IMR-90 (cell line): ENCODE results near the gene EIF2S2. TPM values are rescaled to one million over a fixed set of nuclear protein-coding genes. Genes with fewer than 3 reads are reported as not detected.

Experiments
- ATAC-seq: fragments of 200-7000 bp; cut with Tn5 transposase; 2 replicates; pipeline ENCODE4 v1.9.1; 2020; ENCODE audit warnings: low read depth, mild to moderate bottlenecking, moderate library complexity
- BruUV-seq: library from RNA; stranded (reverse); fragments of 400-500 nt; replicated peaks from 2 replicates; lab custom pipeline; 2021; lab: Mats Ljungman, UMichigan
- CTCF ChIA-PET: fragments of 300-600 bp; formaldehyde crosslinking; extraction: SDS; loops from one replicate; lab custom pipeline; 2021; ENCODE audit warnings: antibody characterized with exemption; lab: Yijun Ruan, JAX
- POLR2A ChIA-PET: fragments of 300-600 bp; sonication (Branson Sonifier 250); formaldehyde crosslinking; loops from one replicate; lab custom pipeline; 2022; ENCODE audit warnings: antibody characterized with exemption; ENCODE audit not compliant: unreplicated experiment; lab: Charles Lee
- DNase-seq: peaks from one replicate; pipeline ENCODE4 v3.0.0; 2013
- H2AFZ ChIP-seq: replicated peaks from 2 replicates; pipeline ENCODE3; 2013; ENCODE audit warnings: low read length, mild to moderate bottlenecking; ENCODE audit not compliant: poor library complexity
- H2AK5ac ChIP-seq: 2 replicates; pipeline ENCODE4 v1.6.1; 2013; ENCODE audit warnings: low read depth, low read length, inconsistent platforms
- H2AK9ac ChIP-seq: replicated peaks from 2 replicates; pipeline ENCODE3; 2013; ENCODE audit warnings: mild to moderate bottlenecking, low read depth, low read length, moderate library complexity; ENCODE audit not compliant: poor library complexity
- H2BK120ac ChIP-seq: 2 replicates; pipeline ENCODE4 v1.6.1; 2013; ENCODE audit warnings: low read depth, low read length, inconsistent platforms
- H2BK15ac ChIP-seq: 3 replicates; pipeline ENCODE4 v1.6.1; 2013; ENCODE audit warnings: low read depth, low read length, inconsistent platforms
- H2BK20ac ChIP-seq: 2 replicates; pipeline ENCODE4 v1.6.1; 2013; ENCODE audit warnings: low read depth, mild to moderate bottlenecking, inconsistent platforms, low read length, moderate library complexity
- H2BK5ac ChIP-seq: 2 replicates; pipeline ENCODE4 v1.6.1; 2013; ENCODE audit warnings: mild to moderate bottlenecking, low read depth, low read length, inconsistent platforms; ENCODE audit not compliant: poor library complexity, severe bottlenecking
- H3K14ac ChIP-seq: replicated peaks from 2 replicates; pipeline ENCODE4 v1.6.1; 2013; ENCODE audit warnings: low read depth, low read length, inconsistent platforms
- H3K18ac ChIP-seq: 2 replicates; pipeline ENCODE4 v1.6.1; 2013; ENCODE audit warnings: low read depth, low read length, control low read depth
- H3K23ac ChIP-seq: 2 replicates; pipeline ENCODE4 v1.6.1; 2013; ENCODE audit warnings: low read depth, low read length, inconsistent platforms
- H3K27ac ChIP-seq: 2 replicates; pipeline ENCODE4 v1.5.1; 2013; ENCODE audit warnings: mild to moderate bottlenecking, control low read depth, low read length; ENCODE audit not compliant: insufficient read depth
- H3K27me3 ChIP-seq: 2 replicates; pipeline ENCODE4 v1.6.1; 2013; ENCODE audit warnings: low read length; ENCODE audit not compliant: control insufficient read depth, insufficient read depth
- H3K36me3 ChIP-seq: 2 replicates; pipeline ENCODE4 v1.6.1; 2013; ENCODE audit warnings: low read length, mixed read lengths; ENCODE audit not compliant: control insufficient read depth, insufficient read depth
- H3K4ac ChIP-seq: 2 replicates; pipeline ENCODE4 v1.6.1; 2013; ENCODE audit warnings: low read depth, low read length, inconsistent platforms
- H3K4me1 ChIP-seq: 2 replicates; pipeline ENCODE4 v1.6.1; 2013; ENCODE audit warnings: low read length, mixed read lengths; ENCODE audit not compliant: control insufficient read depth, insufficient read depth
- H3K4me2 ChIP-seq: 2 replicates; pipeline ENCODE4 v1.6.1; 2013; ENCODE audit warnings: low read depth, mild to moderate bottlenecking, control low read depth, low read length, moderate library complexity
- H3K4me3 ChIP-seq: 2 replicates; pipeline ENCODE4 v1.5.1; 2013; ENCODE audit warnings: low read depth, mild to moderate bottlenecking, control low read depth, low read length, moderate library complexity; ENCODE audit not compliant: insufficient read depth
- H3K56ac ChIP-seq: 2 replicates; pipeline ENCODE4 v1.6.1; 2013; ENCODE audit warnings: low read length, inconsistent platforms; ENCODE audit not compliant: insufficient read depth; ENCODE audit errors: extremely low read depth
- H3K79me1 ChIP-seq, 2 experiments: 2 replicates each; pipeline ENCODE4 v1.6.1; 2013; ENCODE audit warnings: low read length in 2 of 2, inconsistent platforms in 1 of 2, low read depth in 1 of 2
- H3K9ac ChIP-seq: 2 replicates; pipeline ENCODE4 v1.6.1; 2013; ENCODE audit warnings: low read depth, low read length, control low read depth
- H3K9me1 ChIP-seq: 2 replicates; pipeline ENCODE4 v1.6.1; 2013; ENCODE audit warnings: low read length, inconsistent platforms; ENCODE audit not compliant: insufficient read depth
- H3K9me3 ChIP-seq: 2 replicates; pipeline ENCODE4 v1.6.1; 2013; ENCODE audit warnings: low read length; ENCODE audit not compliant: control insufficient read depth, insufficient read depth
- H4K20me1 ChIP-seq: 2 replicates; pipeline ENCODE4 v1.6.1; 2013; ENCODE audit warnings: low read length, inconsistent platforms; ENCODE audit not compliant: insufficient read depth
- H4K5ac ChIP-seq: 2 replicates; pipeline ENCODE4 v1.6.1; 2013; ENCODE audit warnings: mild to moderate bottlenecking, low read depth, low read length, control low read depth
- H4K8ac ChIP-seq, 2 experiments: 2 replicates each; pipeline ENCODE4 v1.6.1; 2013; ENCODE audit warnings: low read depth in 2 of 2, low read length in 2 of 2, control low read depth in 1 of 2, inconsistent platforms in 1 of 2
- H4K91ac ChIP-seq: 2 replicates; pipeline ENCODE4 v1.6.1; 2013; ENCODE audit warnings: low read depth, low read length, inconsistent platforms; ENCODE audit not compliant: insufficient read depth
- BHLHE40 ChIP-seq: fragments of 150-350 bp; IDR thresholded peaks from 2 replicates; pipeline ENCODE4 v1.6.1; 2016; ENCODE audit warnings: mild to moderate bottlenecking, low read depth, low read length
- CEBPB ChIP-seq: IDR thresholded peaks from 2 replicates; pipeline ENCODE4 v1.6.1; 2012; ENCODE audit warnings: low read depth, low read length, improper control_type of control experiment
- CHD1 ChIP-seq: IDR thresholded peaks from 2 replicates; pipeline ENCODE4 v1.6.1; 2012; ENCODE audit warnings: low read depth, low read length, improper control_type of control experiment
- ELK1 ChIP-seq: fragments of 150-350 bp; IDR thresholded peaks from 2 replicates; pipeline ENCODE4 v1.6.1; 2016; ENCODE audit warnings: low read depth, mild to moderate bottlenecking, low read length, moderate library complexity, borderline replicate concordance
- FOS ChIP-seq: fragments of 150-350 bp; IDR thresholded peaks from 2 replicates; pipeline ENCODE4 v1.6.1; 2016; ENCODE audit warnings: low read depth, low read length
- MAFK ChIP-seq: IDR thresholded peaks from 2 replicates; pipeline ENCODE4 v1.6.1; 2012; ENCODE audit warnings: low read depth, low read length, improper control_type of control experiment
- MAZ ChIP-seq: IDR thresholded peaks from 2 replicates; pipeline ENCODE4 v1.6.1; 2012; ENCODE audit warnings: low read depth, mild to moderate bottlenecking, low read length, improper control_type of control experiment, moderate library complexity, borderline replicate concordance
- NFE2L2 ChIP-seq: fragments of 150-350 bp; IDR thresholded peaks from 2 replicates; pipeline ENCODE4 v1.6.1; 2016; ENCODE audit warnings: low read depth, mild to moderate bottlenecking, low read length
- RAD21 ChIP-seq: IDR thresholded peaks from 2 replicates; pipeline ENCODE4 v1.6.1; 2012; ENCODE audit warnings: low read length, improper control_type of control experiment
- RCOR1 ChIP-seq: IDR thresholded peaks from 2 replicates; pipeline ENCODE4 v1.6.1; 2012; ENCODE audit warnings: mild to moderate bottlenecking, low read length, improper control_type of control experiment; ENCODE audit not compliant: insufficient replicate concordance
- RFX5 ChIP-seq: IDR thresholded peaks from 2 replicates; pipeline ENCODE4 v1.8.0; 2012; ENCODE audit warnings: low read depth, mild to moderate bottlenecking, low read length, moderate library complexity
- SMC3 ChIP-seq: fragments of 150-350 bp; IDR thresholded peaks from 2 replicates; pipeline ENCODE4 v1.6.1; 2016; ENCODE audit warnings: low read depth, mild to moderate bottlenecking, antibody characterized with exemption, low read length, moderate library complexity
- USF2 ChIP-seq: fragments of 150-350 bp; IDR thresholded peaks from 2 replicates; pipeline ENCODE4 v1.6.1; 2017; ENCODE audit warnings: mild to moderate bottlenecking, antibody characterized with exemption, low read length, low read depth
- WGBS, 2 experiments: methylation state at CpG; one replicate each; pipeline versions ENCODE4 v1.1.5 to v1.1.7; 2013; ENCODE audit warnings: missing lambda C conversion rate in 2 of 2; ENCODE audit not compliant: insufficient read length in 1 of 2; ENCODE audit errors: extremely low coverage in 2 of 2; 5-methylcytosine and 5-hydroxymethylcytosine counted together
- dilution Hi-C: fragments of 300-500 bp; cut with HindIII; formaldehyde crosslinking; loops from one replicate; pipeline ENCODE4 v1.14.3; 2018; ENCODE audit warnings: low sequenced_read_pairs; ENCODE audit not compliant: unreplicated experiment
- in situ Hi-C: fragments of 300-500 bp; cut with MboI; formaldehyde crosslinking; loops from 3 replicates; pipeline ENCODE4 v1.14.3; 2019; ENCODE audit warnings: low sequenced_read_pairs, inconsistent platforms, mixed read lengths
- intact Hi-C: fragments of 100-400 bp; cut with micrococcal nuclease; formaldehyde crosslinking; loops from 2 replicates; pipeline ENCODE4 v1.10.0; 2022
- polyA plus RNA-seq, 3 experiments: library from polyadenylated mRNA; depleted of rRNA; stranded (reverse); fragments of >200 nt; gene quantifications; 2 replicates each; pipeline ENCODE4 v1.2.3, GENCODE V29; 2012; ENCODE audit warnings: low replicate concordance in 1 of 3
- total RNA-seq: library from RNA; depleted of rRNA; stranded (reverse); fragments of >200 nt; gene quantifications from 2 replicates; pipeline ENCODE4 v1.2.3, GENCODE V29; 2012

EIF2S2 gene
- total and polyA plus RNA-seq, 2 of the 4 experiments (the other 2 are of a cell fraction): 61.7 to 66.9 TPM

GRCh38 chr20:34091637-34092200, 20.3 kb downstream of the EIF2S2 start:
- dilution Hi-C loops (no loop called here), intact Hi-C loops (no loop called here), in situ Hi-C loops (no loop called here)
- Histone ChIP-seq H3K9me3 (no peaks in the 10 kb centered on the region), H3K4me1 (no peaks in the 10 kb centered on the region), H3K4me2 (no peak overlapping the region), H2AK5ac (no peak overlapping the region), H4K20me1 (peaks cover 70% of the 10 kb centered on the region), H3K56ac (no peak overlapping the region), H2BK5ac (no peak overlapping the region), H3K14ac (no peak overlapping the region), H3K27me3 (no peaks in the 10 kb centered on the region), H3K36me3 (peaks cover 71% of the 10 kb centered on the region), H3K4me3 (no peak overlapping the region), H2AK9ac (no peak overlapping the region), H2BK120ac (no peak overlapping the region), H2BK15ac (no peak overlapping the region), H4K8ac (no peak overlapping the region), H3K9ac (no peak overlapping the region), H3K4ac (no peak overlapping the region), H3K27ac (no peak overlapping the region), H4K91ac (no peak overlapping the region), H2BK20ac (no peak overlapping the region), H2AFZ (no peak overlapping the region), H3K23ac (no peak overlapping the region), H4K5ac (no peak overlapping the region), H3K18ac (no peak overlapping the region), H3K79me1 (peaks cover 42 to 62% of the 10 kb centered on the region in 2 experiments), H3K9me1 (peaks cover 9% of the 10 kb centered on the region)
- CTCF ChIA-PET: no interaction called here
- no TSS peak for BruUV-seq
- no CpG with 5 or more reads among the region's 6 CpGs for WGBS, 2 experiments
- POLR2A ChIA-PET: interaction anchor here (0.6 kb wide), 1 partner anchor 11 kb away, joined by 5 read pairs; no protein-coding TSS in a partner anchor
- ATAC-seq (no peak), DNase-seq (no peak)
- no peak for TF ChIP-seq RAD21
- TF ChIP-seq RFX5: no peak
- TF ChIP-seq CEBPB: no peak
- no peak for TF ChIP-seq CHD1
- no peak for TF ChIP-seq NFE2L2
- TF ChIP-seq FOS: no peak
- no peak for TF ChIP-seq RCOR1
- TF ChIP-seq BHLHE40: no peak
- TF ChIP-seq ELK1: no peak
- no peak for TF ChIP-seq MAFK
- no peak for TF ChIP-seq SMC3
- no peak for TF ChIP-seq MAZ
- TF ChIP-seq USF2: no peak
